GM12872 (cell line): ENCODE data around the gene THRB.

Experiments used
- CTCF ChIP-seq: IDR thresholded peaks from 3 replicates; pipeline ENCODE4 v1.5.1; 2011; ENCODE audit warnings: low read depth, mild to moderate bottlenecking, low read length, moderate library complexity; ENCODE audit not compliant: insufficient read depth

The THRB gene

GRCh38 chr3:24512564-24513197, 18.0 kb upstream of the THRB start:
- no peak for TF ChIP-seq CTCF

GRCh38 chr3:24510030-24510648, 15.5 kb upstream of the THRB start:
- TF ChIP-seq CTCF = no peak

GRCh38 chr3:24508423-24508839, 13.8 kb upstream of the THRB start:
- TF ChIP-seq CTCF = no peak

- no peak for TF ChIP-seq CTCF
Measured at GRCh38 chr3:24507776-24508422, 13.2 kb upstream of the THRB start.

- no peak for TF ChIP-seq CTCF
Measured at GRCh38 chr3:24506966-24507775, 12.5 kb upstream of the THRB start.

GRCh38 chr3:24505691-24506550, 11.3 kb upstream of the THRB start:
- TF ChIP-seq CTCF = no peak
